ACHN (cell line): ENCODE data around the gene NEURL1.
"Not testable (repeated sequence)": the region's sequence is repeated elsewhere in the genome, so short reads cannot be mapped to it uniquely, and the experiment has no call there.

Experiments
- DNase-seq: peaks from one replicate; pipeline ENCODE4 v3.0.0-alpha.2; 2015
- in situ Hi-C: cut with HindIII; loops from 2 replicates; pipeline ENCODE4 v1.10.0; 2017; ENCODE audit warnings: low sequenced_read_pairs, low pct_ligation_motif_present, low pct_unique_long_range_greater_than_20kb

NEURL1 gene

GRCh38 chr10:103507235-103508191 lies 14.0 kb downstream of the NEURL1 start:
- DNase-seq, result no peak
- in situ Hi-C loops, result no loop called here

GRCh38 chr10:103510046-103510685 lies 16.7 kb downstream of the NEURL1 start:
- DNase-seq, result no peak
- in situ Hi-C loops, result no loop called here

- no peak for DNase-seq
- in situ Hi-C loops, result no loop called here
These were observed 17.6 kb downstream of the NEURL1 start for GRCh38 chr10:103510791-103511752.

GRCh38 chr10:103512166-103512565 lies 18.7 kb downstream of the NEURL1 start:
- in situ Hi-C loops, result no loop called here
- DNase-seq, result no peak

GRCh38 chr10:103512591-103513379 lies 19.3 kb downstream of the NEURL1 start:
- DNase-seq, result no peak
- in situ Hi-C loops, result no loop called here

GRCh38 chr10:103513380-103514060 lies 20.0 kb downstream of the NEURL1 start:
- no peak for DNase-seq
- in situ Hi-C loops, result no loop called here

- DNase-seq, result no peak
These were observed 20.7 kb downstream of the NEURL1 start for GRCh38 chr10:103514244-103514643.

GRCh38 chr10:103517234-103518085 lies 24.0 kb downstream of the NEURL1 start:
- in situ Hi-C loops, result no loop called here
- DNase-seq, result no peak

More at GRCh38 chr10:103514244-103514643, 20.7 kb downstream of the NEURL1 start:
- in situ Hi-C loops, result no loop called here

- DNase-seq, result no peak
- in situ Hi-C loops, result no loop called here
These were observed 26.3 kb downstream of the NEURL1 start for GRCh38 chr10:103519798-103520197.

- in situ Hi-C loops, DNase-seq: not testable (repeated sequence)
These were observed 28.5 kb downstream of the NEURL1 start for GRCh38 chr10:103522006-103522405.

- in situ Hi-C loops, result no loop called here
- no peak for DNase-seq
These were observed 30.2 kb downstream of the NEURL1 start for GRCh38 chr10:103523683-103524082.

- in situ Hi-C loops, result no loop called here
These were observed 32.4 kb downstream of the NEURL1 start for GRCh38 chr10:103525901-103526300.

GRCh38 chr10:103527476-103527875 lies 34.0 kb downstream of the NEURL1 start:
- DNase-seq, result peak; percentile 32
- in situ Hi-C loops, result not testable (repeated sequence)

More at GRCh38 chr10:103525901-103526300, 32.4 kb downstream of the NEURL1 start:
- no peak for DNase-seq

GRCh38 chr10:103528549-103528948 lies 35.0 kb downstream of the NEURL1 start:
- in situ Hi-C loops, result no loop called here
- DNase-seq, result no peak

GRCh38 chr10:103529539-103529938 lies 36.0 kb downstream of the NEURL1 start:
- DNase-seq, result no peak
- in situ Hi-C loops, result no loop called here

- in situ Hi-C loops, result no loop called here
These were observed 40.3 kb downstream of the NEURL1 start for GRCh38 chr10:103533827-103534226.

More at GRCh38 chr10:103533827-103534226, 40.3 kb downstream of the NEURL1 start:
- DNase-seq, result no peak
